B cell (primary cell): ENCODE results near the gene C1QL2.

Source experiments
- EZH2 ChIP-seq: IDR thresholded peaks from 2 replicates; pipeline ENCODE4 v1.6.1; 2012; ENCODE audit warnings: borderline replicate concordance, low read depth, mild to moderate bottlenecking, moderate library complexity, low read length; ENCODE audit not compliant: insufficient read depth, poor library complexity, severe bottlenecking
- TF ChIP-seq, protein P1 (sequence below): fragments of 200-600 bp; IDR thresholded peaks from one replicate; pipeline ENCODE4 v1.8.0; 2022; ENCODE audit warnings: antibody characterized with exemption, mild to moderate bottlenecking

DNA sequence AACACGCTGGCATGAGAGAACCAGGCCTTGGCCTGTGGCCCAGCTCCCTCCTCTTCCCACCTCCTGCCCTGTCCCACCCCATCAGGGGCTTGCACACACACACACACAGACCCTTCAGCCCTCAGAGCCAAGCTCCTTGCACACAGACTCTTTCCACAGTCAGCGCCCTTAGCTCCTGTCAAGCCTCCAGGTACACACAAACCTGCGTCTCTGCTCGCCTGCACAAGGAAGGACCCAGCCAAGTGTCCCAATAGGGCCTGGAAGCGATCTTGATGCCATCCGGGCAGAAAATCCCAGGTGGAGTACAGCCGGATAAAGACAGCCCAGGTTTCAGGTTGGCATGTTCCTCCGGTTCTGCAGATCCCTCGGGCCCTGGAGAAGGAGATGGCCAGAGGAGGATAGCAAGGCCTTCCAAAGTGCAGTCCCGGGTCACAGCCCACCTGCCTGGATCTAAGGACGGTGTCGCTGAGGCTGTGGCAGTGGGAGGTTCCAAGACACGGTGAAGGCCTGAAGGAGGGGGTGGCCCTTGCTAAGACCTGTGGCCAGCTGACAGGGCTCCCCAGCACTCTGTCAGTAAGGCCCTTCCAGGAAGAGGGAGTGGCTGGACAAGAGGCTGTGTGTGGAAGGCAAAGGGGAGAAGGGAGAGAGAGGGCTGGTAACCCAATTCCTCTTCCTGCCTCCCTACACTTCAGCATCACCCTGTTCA lies 46.6 kb upstream of the C1QL2 start:
- no peak for TF ChIP-seq EZH2
- TF ChIP-seq, protein P1, sequence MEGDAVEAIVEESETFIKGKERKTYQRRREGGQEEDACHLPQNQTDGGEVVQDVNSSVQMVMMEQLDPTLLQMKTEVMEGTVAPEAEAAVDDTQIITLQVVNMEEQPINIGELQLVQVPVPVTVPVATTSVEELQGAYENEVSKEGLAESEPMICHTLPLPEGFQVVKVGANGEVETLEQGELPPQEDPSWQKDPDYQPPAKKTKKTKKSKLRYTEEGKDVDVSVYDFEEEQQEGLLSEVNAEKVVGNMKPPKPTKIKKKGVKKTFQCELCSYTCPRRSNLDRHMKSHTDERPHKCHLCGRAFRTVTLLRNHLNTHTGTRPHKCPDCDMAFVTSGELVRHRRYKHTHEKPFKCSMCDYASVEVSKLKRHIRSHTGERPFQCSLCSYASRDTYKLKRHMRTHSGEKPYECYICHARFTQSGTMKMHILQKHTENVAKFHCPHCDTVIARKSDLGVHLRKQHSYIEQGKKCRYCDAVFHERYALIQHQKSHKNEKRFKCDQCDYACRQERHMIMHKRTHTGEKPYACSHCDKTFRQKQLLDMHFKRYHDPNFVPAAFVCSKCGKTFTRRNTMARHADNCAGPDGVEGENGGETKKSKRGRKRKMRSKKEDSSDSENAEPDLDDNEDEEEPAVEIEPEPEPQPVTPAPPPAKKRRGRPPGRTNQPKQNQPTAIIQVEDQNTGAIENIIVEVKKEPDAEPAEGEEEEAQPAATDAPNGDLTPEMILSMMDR = no peak
